Vagina (tissue), 2 donors: ENCODE data around the gene ADPRHL1.

Experiments
- CTCF ChIP-seq, 3 experiments: fragments of 450-650 bp in 2 of 3; fragments of 200-600 bp in 1 of 3; sonication (generic) in 1 of 3; IDR thresholded peaks; one replicate each; pipeline ENCODE4 v1.5.1; 2017 to 2019; ENCODE audit warnings: antibody characterized with exemption in 3 of 3, mild to moderate bottlenecking in 2 of 3, moderate library complexity in 2 of 3
- POLR2A ChIP-seq, 2 donors: fragments of 450-650 bp; IDR thresholded peaks; one replicate each; pipeline ENCODE4 v1.6.1; 2017; ENCODE audit warnings: antibody characterized with exemption in 2 of 2, mild to moderate bottlenecking in 2 of 2, moderate library complexity in 2 of 2

GRCh38 chr13:113365971-113366588 lies 87.2 kb downstream of the ADPRHL1 start:
- TF ChIP-seq POLR2A (IDR thresholded peaks at IDR 0.05) (no peak), CTCF (IDR thresholded peaks at IDR 0.05) (no peak)
